Mucosa of gallbladder (tissue), 1 donor: Measurements from ENCODE around the gene PFDN1. TPM values are rescaled to one million over a fixed set of nuclear protein-coding genes. Genes with fewer than 3 reads are reported as not detected.
"Not testable (repeated sequence)": the region's sequence is repeated elsewhere in the genome, so short reads cannot be mapped to it uniquely, and the experiment has no call there.

Source experiments
- DNase-seq: peaks from one replicate; pipeline ENCODE4 v3.0.0-alpha.2; 2020; ENCODE audit warnings: low spot score
- total RNA-seq: library from RNA; stranded (reverse); gene quantifications from one replicate; pipeline ENCODE4 v1.2.1, GENCODE V29; 2021
- donor health status: DM: no; HTN: no; CAD: no.

PFDN1 gene
- total RNA-seq, 1 donor from 2014 or later = 41.8 TPM

- no peak for DNase-seq
Measured at GRCh38 chr5:140214831-140215230, 88.1 kb downstream of the PFDN1 start.

- no peak for DNase-seq
Measured at GRCh38 chr5:140213370-140213983, 89.4 kb downstream of the PFDN1 start.

GRCh38 chr5:140208065-140208464 lies 94.8 kb downstream of the PFDN1 start:
- DNase-seq = no peak

GRCh38 chr5:140207250-140207964 lies 95.5 kb downstream of the PFDN1 start:
- DNase-seq = no peak

- DNase-seq = no peak
Measured at GRCh38 chr5:140205952-140206351, 96.9 kb downstream of the PFDN1 start.

GRCh38 chr5:140205216-140205615 lies 97.7 kb downstream of the PFDN1 start:
- DNase-seq = no peak

- no peak for DNase-seq
Measured at GRCh38 chr5:140202610-140203009, 100.3 kb downstream of the PFDN1 start.

GRCh38 chr5:140202078-140202477 lies 100.8 kb downstream of the PFDN1 start:
- no peak for DNase-seq

GRCh38 chr5:140198915-140199314 lies 104.0 kb downstream of the PFDN1 start:
- DNase-seq = not testable (repeated sequence)

GRCh38 chr5:140197023-140197422 lies 105.9 kb downstream of the PFDN1 start:
- DNase-seq = no peak

GRCh38 chr5:140196115-140196814 lies 106.6 kb downstream of the PFDN1 start:
- DNase-seq = no peak

Other genes starting within 250 kb of the PFDN1 start
- gene PURA, start 189.0 kb downstream of the PFDN1 start, total RNA-seq = 39.4 TPM
- 17.6 TPM for gene IGIP, start 177.2 kb downstream of the PFDN1 start, total RNA-seq
- 382 TPM for gene CYSTM1, start 127.9 kb downstream of the PFDN1 start, total RNA-seq
- gene HBEGF, start 43.5 kb upstream of the PFDN1 start, total RNA-seq = 21.2 TPM
- gene SLC4A9, start 57.1 kb upstream of the PFDN1 start, total RNA-seq = 0.86 TPM
- 116 TPM for gene ANKHD1, start 98.7 kb upstream of the PFDN1 start, total RNA-seq
- 14.4 TPM for gene EIF4EBP3, start 244.6 kb upstream of the PFDN1 start, total RNA-seq